NCI-H2227 (cell line): Measurements from ENCODE around the gene STK10.
"Not testable (repeated sequence)": the region's sequence is repeated elsewhere in the genome, so short reads cannot be mapped to it uniquely, and the experiment has no call there.

Source experiments
- DNase-seq: peaks from one replicate; lab custom pipeline; 2025; ENCODE audit not compliant: unreplicated experiment; lab: John Stamatoyannopoulos, UW

Gene STK10

GRCh38 chr5:172020110-172020786, 167.8 kb downstream of the STK10 start:
- not testable (repeated sequence) for DNase-seq

- no peak for DNase-seq
Measured at GRCh38 chr5:172015346-172015745, 172.7 kb downstream of the STK10 start.

DNA sequence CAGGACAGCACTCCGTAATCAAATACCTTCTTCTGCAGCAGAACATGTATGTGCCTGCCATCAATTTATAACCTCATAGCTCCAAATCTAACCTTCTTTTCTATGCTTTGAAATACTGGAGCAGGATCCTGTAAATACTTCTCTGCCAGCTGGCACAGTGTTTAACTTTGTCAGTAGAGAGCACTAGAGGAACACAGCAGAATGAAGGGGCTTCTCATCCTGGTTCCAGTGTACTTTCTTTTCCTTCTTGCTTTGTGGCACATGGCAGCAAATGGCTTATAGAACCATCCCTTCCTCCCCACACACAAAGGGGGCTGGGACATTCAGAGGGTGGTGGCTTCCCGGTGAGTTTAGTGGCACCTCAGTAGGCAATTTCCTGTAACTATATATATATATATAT, 177.7 kb downstream of the STK10 start:
- no peak for DNase-seq

GRCh38 chr5:172009536-172010270, 178.3 kb downstream of the STK10 start:
- no peak for DNase-seq

GRCh38 chr5:172008689-172009141, 179.3 kb downstream of the STK10 start:
- no peak for DNase-seq

DNA sequence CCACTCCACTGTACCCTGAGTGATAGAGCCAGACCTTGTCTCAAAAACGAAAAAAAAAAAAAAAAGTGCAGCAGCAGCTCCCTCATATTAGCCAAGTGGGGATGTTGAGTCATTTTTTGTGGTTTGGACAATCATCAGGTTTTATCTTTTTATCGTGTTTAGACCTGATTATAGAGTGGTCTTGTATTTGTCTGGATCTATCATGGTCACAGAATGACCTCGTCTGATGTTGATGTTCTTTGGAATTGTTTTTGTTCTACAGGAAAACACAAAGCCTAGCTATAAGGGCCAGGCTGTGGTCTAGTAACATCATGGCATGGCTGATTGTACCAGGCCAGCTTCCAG, 179.9 kb downstream of the STK10 start:
- DNase-seq = no peak

DNA sequence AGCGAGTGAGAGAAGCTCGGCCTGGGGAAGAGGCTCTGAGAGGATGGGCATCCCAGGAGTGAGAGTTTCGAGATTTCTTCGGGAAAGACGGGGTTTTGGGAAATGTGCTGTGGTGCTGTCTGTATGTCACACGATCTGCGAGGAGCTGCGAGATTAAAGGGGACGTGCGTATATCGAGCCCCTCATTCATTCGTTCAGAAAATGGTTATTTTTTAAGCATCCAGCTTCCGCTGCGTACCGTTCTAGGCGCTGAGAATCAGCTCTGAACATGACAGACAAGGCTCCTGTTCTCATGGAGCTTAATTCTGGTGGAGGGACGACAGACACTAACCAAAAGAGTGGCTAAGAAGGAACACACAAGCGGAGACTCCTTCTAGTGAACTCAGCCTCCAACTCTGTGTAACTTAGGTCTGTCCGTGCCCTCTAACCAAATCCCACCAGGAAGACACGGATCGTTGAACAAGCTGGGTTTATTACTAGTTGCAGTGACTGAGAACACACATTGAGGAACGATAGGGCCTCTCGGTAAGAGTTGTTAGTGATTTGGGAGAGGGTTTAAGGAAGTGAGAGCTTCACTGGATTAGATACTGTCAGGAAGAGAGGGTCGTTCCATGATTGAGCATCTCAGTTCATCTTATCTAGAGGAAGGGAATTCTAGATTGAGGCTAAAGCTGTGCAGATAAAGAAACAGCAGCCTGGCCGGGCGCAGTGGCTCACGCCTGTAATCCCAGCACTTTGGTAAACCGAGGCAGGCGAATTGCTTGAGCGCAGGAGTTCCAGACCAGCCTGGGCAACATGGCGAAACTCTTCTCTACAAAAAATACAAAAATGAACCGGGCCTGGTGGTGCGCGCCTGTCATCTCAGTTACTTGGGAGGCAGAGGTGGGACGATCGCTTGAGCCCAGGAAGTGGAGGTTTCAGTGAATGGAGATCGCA, 180.6 kb downstream of the STK10 start:
- peak; percentile 39 for DNase-seq

GRCh38 chr5:172006321-172007174, 181.5 kb downstream of the STK10 start, which contains the start of gene FBXW11:
TSS of gene FBXW11 (minus strand) at chr5:172006638. CDS start at chr5:172006502, 136 bp downstream.
- DNase-seq = peak; percentile 95

GRCh38 chr5:172005708-172006320, 182.2 kb downstream of the STK10 start:
- DNase-seq = peak; percentile 22

- DNase-seq = no peak
Measured at GRCh38 chr5:172004824-172005237, 183.2 kb downstream of the STK10 start.

GRCh38 chr5:172003746-172004145, 184.3 kb downstream of the STK10 start:
- DNase-seq = no peak

- no peak for DNase-seq
Measured at GRCh38 chr5:172002840-172003512, 185.0 kb downstream of the STK10 start.

DNA sequence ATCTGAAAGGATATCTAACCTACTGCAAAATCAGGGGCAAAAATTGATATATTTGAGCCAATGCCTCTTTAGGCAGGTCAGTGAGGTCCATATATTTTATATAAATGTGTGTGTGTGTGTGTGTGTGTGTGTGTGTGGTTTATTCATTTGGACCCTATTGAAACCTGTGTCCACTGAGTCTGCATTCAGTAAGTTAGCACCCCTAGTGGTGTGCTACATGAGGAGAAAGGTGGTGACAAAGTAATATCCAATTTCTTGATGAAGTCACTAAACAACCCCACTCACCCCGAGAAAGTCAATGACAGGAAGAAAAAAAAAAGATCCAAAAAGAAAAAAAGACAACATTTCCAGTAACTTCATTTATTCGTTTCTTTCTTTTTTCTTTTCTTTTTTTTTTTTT, 185.7 kb downstream of the STK10 start:
- peak; percentile 2 for DNase-seq

- DNase-seq = no peak
Measured at GRCh38 chr5:171999877-172000276, 188.1 kb downstream of the STK10 start.

- DNase-seq = no peak
Measured at GRCh38 chr5:171999100-171999499, 188.9 kb downstream of the STK10 start.

GRCh38 chr5:171997011-171997410, 191.0 kb downstream of the STK10 start:
- no peak for DNase-seq

DNA sequence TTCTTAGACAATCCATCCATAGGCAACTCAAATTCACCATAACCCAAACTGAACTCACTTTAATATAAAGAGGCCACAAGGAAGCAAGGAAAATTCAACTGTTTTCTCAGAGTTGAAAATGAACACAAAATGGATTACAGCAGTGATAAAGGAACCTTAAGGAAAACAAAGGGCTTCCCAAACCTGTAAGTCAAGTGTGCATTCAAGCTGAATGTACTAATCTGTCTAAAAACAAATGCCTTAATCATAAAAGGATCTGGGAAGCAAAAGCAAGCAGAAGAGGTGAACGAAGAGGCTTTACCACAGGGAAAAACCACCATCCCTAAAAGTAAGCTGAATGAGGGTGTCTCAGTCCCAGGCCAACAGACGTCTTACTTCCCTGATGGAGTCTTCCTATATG, 195.2 kb downstream of the STK10 start:
- DNase-seq = no peak

DNA sequence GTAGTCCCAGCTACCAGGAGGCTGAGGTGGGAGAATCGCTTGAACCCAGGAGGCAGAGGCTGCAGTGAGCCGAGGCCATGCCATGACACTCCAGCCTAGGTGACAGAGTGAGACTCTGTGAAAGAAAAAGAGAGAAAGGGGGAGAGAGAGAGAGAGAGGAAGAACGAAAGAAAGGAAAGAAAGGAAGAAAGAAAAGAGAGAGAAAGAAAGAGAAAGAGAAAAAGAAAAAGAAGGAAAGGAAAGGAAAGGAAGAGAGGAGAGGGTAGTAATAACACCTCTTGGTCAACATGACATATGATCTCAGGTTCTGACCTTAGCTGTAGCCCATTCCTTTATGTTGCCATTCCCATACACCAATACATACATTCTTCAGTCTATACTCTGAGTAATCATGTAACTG, 195.7 kb downstream of the STK10 start:
- no peak for DNase-seq
